Measurements from ENCODE around the gene LRRTM4. TPM values are rescaled to one million over a fixed set of nuclear protein-coding genes. Genes with fewer than 3 reads are reported as not detected.

LRRTM4 gene
- total and polyA plus RNA-seq, 10 of the 15 experiments (the other 5 are each of a cell fraction or from before 2014, with no cell fraction given), result 0.01 to 1.0 TPM; not detected in 8

GRCh38 chr2:76938153-76938552 lies 584.0 kb downstream of the LRRTM4 start (continued):
- TF ChIP-seq TCF12 (IDR thresholded peaks at IDR 0.05; ENCODE audit: low read depth, low read length) (no peak), E2F8 (IDR thresholded peaks at IDR 0.05; ENCODE audit: low read depth, partially characterized antibody) (no peak), EGR1 (IDR thresholded peaks at IDR 0.05; ENCODE audit: borderline replicate concordance in 1 of 2, low read depth in 2 of 2, low read length in 2 of 2) (no peak), LARP7 (IDR thresholded peaks at IDR 0.05) (no peak)
- TF ChIP-seq, protein P1, sequence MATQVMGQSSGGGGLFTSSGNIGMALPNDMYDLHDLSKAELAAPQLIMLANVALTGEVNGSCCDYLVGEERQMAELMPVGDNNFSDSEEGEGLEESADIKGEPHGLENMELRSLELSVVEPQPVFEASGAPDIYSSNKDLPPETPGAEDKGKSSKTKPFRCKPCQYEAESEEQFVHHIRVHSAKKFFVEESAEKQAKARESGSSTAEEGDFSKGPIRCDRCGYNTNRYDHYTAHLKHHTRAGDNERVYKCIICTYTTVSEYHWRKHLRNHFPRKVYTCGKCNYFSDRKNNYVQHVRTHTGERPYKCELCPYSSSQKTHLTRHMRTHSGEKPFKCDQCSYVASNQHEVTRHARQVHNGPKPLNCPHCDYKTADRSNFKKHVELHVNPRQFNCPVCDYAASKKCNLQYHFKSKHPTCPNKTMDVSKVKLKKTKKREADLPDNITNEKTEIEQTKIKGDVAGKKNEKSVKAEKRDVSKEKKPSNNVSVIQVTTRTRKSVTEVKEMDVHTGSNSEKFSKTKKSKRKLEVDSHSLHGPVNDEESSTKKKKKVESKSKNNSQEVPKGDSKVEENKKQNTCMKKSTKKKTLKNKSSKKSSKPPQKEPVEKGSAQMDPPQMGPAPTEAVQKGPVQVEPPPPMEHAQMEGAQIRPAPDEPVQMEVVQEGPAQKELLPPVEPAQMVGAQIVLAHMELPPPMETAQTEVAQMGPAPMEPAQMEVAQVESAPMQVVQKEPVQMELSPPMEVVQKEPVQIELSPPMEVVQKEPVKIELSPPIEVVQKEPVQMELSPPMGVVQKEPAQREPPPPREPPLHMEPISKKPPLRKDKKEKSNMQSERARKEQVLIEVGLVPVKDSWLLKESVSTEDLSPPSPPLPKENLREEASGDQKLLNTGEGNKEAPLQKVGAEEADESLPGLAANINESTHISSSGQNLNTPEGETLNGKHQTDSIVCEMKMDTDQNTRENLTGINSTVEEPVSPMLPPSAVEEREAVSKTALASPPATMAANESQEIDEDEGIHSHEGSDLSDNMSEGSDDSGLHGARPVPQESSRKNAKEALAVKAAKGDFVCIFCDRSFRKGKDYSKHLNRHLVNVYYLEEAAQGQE (IDR thresholded peaks at IDR 0.05; ENCODE audit: low read depth, low read length), result no peak

DNA sequence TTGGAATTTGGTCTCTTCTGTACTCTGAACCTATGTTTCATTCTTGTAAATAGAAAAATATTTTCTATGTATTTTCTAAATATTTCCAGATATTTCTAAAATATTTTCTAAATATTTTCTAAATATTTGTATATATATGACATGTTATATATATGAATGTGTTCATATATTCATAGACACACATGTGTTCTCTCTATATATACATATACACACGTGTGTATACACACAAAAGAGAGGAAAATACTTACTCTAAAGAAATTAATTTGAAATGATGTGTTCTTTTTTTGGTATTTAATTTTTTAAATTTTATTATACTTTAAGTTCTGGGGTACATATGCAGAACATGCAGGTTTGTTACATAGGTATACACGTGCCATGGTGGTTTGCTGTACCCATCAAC lies 589.6 kb downstream of the LRRTM4 start:
- H3K4me3 ChIP-seq, result no peak overlapping the region
- H3K9me3 ChIP-seq (replicated peaks; ENCODE audit: control insufficient read depth, insufficient read depth, low read length), result no peaks in the 10 kb centered on the region
- H3K36me3 ChIP-seq (ENCODE audit: control insufficient read depth in 2 of 2, insufficient read depth in 2 of 2, low read length in 1 of 2), result no peaks in the 10 kb centered on the region
- no peaks in the 10 kb centered on the region for H3K4me1 ChIP-seq (ENCODE audit: control insufficient read depth, insufficient read depth, low read length)
- H3K9ac ChIP-seq (ENCODE audit: control insufficient read depth, insufficient read depth, low read length), result no peak overlapping the region
- no peak for ATAC-seq
- no peak overlapping the region for H3K4me2 ChIP-seq (ENCODE audit: control insufficient read depth, insufficient read depth)
- ChIA-PET RAD21 (ENCODE audit: unreplicated experiment) (no interaction called here), POLR2A (no interaction called here), CTCF (no interaction called here), SMC1A (ENCODE audit: uncharacterized antibody, unreplicated experiment) (no interaction called here)
- 20% methylated on average over 2 of the region's 2 CpGs for WGBS (ENCODE audit: insufficient coverage, insufficient replicate concordance, low lambda C conversion rate, missing lambda C conversion rate)
- DNase-seq (ENCODE audit: low read depth, low spot score), result no peak
- H3K27ac ChIP-seq (ENCODE audit: control insufficient read depth, insufficient read depth), result no peak overlapping the region
- intact Hi-C loops (cut with micrococcal nuclease; ENCODE audit: unreplicated experiment), result no loop called here
- no TSS peak for BruUV-seq (replicated peaks)
- no peaks in the 10 kb centered on the region for H3K79me2 ChIP-seq (ENCODE audit: control insufficient read depth, insufficient read depth, low read length)
- in situ Hi-C loops (cut with MboI), result no loop called here
- no peak for FAIRE-seq
- no peak overlapping the region for H2AFZ ChIP-seq (ENCODE audit: control insufficient read depth, low read depth, low read length)
- no peaks in the 10 kb centered on the region for H4K20me1 ChIP-seq (ENCODE audit: control insufficient read depth, insufficient read depth)
- no peaks in the 10 kb centered on the region for H3K27me3 ChIP-seq (replicated peaks in 1 of 2; ENCODE audit: control insufficient read depth in 2 of 2, insufficient read depth in 2 of 2, low read length in 1 of 2)
- TF ChIP-seq CHD4 (IDR thresholded peaks at IDR 0.05) (no peak), POLR2AphosphoS2 (IDR thresholded peaks at IDR 0.05; ENCODE audit: low read depth, low read length) (no peak), SREBF1 (IDR thresholded peaks at IDR 0.05; ENCODE audit: low read length) (no peak), SMAD1 (IDR thresholded peaks at IDR 0.05; ENCODE audit: low read depth, partially characterized antibody) (no peak), TAF1 (IDR thresholded peaks at IDR 0.05; ENCODE audit: borderline replicate concordance, low read depth, low read length) (no peak), JUND (IDR thresholded peaks at IDR 0.05; ENCODE audit: low read depth, low read length) (no peak)
- TF ChIP-seq, protein P2, sequence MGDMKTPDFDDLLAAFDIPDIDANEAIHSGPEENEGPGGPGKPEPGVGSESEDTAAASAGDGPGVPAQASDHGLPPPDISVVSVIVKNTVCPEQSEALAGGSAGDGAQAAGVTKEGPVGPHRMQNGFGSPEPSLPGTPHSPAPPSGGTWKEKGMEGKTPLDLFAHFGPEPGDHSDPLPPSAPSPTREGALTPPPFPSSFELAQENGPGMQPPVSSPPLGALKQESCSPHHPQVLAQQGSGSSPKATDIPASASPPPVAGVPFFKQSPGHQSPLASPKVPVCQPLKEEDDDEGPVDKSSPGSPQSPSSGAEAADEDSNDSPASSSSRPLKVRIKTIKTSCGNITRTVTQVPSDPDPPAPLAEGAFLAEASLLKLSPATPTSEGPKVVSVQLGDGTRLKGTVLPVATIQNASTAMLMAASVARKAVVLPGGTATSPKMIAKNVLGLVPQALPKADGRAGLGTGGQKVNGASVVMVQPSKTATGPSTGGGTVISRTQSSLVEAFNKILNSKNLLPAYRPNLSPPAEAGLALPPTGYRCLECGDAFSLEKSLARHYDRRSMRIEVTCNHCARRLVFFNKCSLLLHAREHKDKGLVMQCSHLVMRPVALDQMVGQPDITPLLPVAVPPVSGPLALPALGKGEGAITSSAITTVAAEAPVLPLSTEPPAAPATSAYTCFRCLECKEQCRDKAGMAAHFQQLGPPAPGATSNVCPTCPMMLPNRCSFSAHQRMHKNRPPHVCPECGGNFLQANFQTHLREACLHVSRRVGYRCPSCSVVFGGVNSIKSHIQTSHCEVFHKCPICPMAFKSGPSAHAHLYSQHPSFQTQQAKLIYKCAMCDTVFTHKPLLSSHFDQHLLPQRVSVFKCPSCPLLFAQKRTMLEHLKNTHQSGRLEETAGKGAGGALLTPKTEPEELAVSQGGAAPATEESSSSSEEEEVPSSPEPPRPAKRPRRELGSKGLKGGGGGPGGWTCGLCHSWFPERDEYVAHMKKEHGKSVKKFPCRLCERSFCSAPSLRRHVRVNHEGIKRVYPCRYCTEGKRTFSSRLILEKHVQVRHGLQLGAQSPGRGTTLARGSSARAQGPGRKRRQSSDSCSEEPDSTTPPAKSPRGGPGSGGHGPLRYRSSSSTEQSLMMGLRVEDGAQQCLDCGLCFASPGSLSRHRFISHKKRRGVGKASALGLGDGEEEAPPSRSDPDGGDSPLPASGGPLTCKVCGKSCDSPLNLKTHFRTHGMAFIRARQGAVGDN (IDR thresholded peaks at IDR 0.05), result no peak

All from GM12878 (cell line).